Measurements from ENCODE around the gene TAF12. TPM values are rescaled to one million over a fixed set of nuclear protein-coding genes. Genes with fewer than 3 reads are reported as not detected.

TAF12 gene
- polyA plus RNA-seq, 1 of the 3 experiments (the other 2 are of a cell fraction) = 34.9 TPM

DNA sequence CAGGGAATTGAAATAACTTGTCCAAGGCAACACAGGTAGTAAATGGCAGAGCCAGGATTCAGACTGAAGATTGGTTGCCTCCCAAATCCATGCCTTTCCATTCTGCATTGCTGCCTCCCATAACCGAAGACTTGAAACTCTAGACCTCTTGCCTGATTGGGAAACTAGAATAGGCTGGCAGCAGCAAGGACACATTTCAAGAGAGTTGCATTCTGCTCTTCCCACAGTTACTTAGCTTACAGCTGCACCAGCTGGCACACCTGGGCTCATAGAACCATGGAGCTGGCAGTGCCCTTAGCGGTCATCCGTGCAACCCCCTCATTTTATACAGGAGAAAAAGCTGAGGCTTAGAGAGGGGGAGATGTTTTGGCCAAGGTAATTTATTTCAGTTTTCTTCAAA is 82.0 kb downstream of the TAF12 start:
- DNase-seq = no peak
- TF ChIP-seq ELF1 (IDR thresholded peaks at IDR 0.05) (no peak), RFX5 (IDR thresholded peaks at IDR 0.05; ENCODE audit: low read length) (no peak), NFIC (IDR thresholded peaks at IDR 0.05; ENCODE audit: borderline replicate concordance) (no peak), TEAD4 (IDR thresholded peaks at IDR 0.05; ENCODE audit: borderline replicate concordance, insufficient read depth) (no peak)
- H3K9me3 ChIP-seq = no peaks in the 10 kb centered on the region
- H3K4me2 ChIP-seq = no peak overlapping the region
- no peak overlapping the region for H3K27ac ChIP-seq (ENCODE audit: low read depth in 2 of 2, low read length in 1 of 2)
- WGBS (ENCODE audit: low lambda C conversion rate) = 100% methylated on average over 3 of the region's 3 CpGs
- H2AFZ ChIP-seq (ENCODE audit: low read depth) = no peak overlapping the region
- H3K4me3 ChIP-seq (ENCODE audit: low read depth in 2 of 2, low read length in 1 of 2) = no peak overlapping the region
- peaks cover 9% of the 10 kb centered on the region for H3F3A ChIP-seq (replicated peaks; ENCODE audit: insufficient read depth)
- POLR2A ChIA-PET = interaction anchor here (0.9 kb wide), 1 partner anchor 21 kb away, joined by 3 read pairs; no protein-coding TSS in a partner anchor
- peaks cover 29 to 66% of the 10 kb centered on the region in 2 experiments for H3K36me3 ChIP-seq (replicated peaks in 1 of 2; ENCODE audit: control insufficient read depth in 1 of 2, insufficient read depth in 2 of 2, low read length in 1 of 2)
- H3K4me1 ChIP-seq (ENCODE audit: control insufficient read depth in 1 of 2, insufficient read depth in 2 of 2, low read depth in 1 of 2, low read length in 1 of 2) = no peaks in the 10 kb centered on the region
- no peaks in the 10 kb centered on the region for H3K79me2 ChIP-seq (ENCODE audit: insufficient read depth)
- H3K9ac ChIP-seq = no peak overlapping the region
- H4K20me1 ChIP-seq (ENCODE audit: insufficient read depth) = no peaks in the 10 kb centered on the region
- CTCF ChIA-PET = interaction anchor here (1.2 kb wide), 1 partner anchor 43 kb away, joined by 4 read pairs; no protein-coding TSS in a partner anchor
- H3K9me2 ChIP-seq = no peaks in the 10 kb centered on the region
- no peaks in the 10 kb centered on the region for H3K27me3 ChIP-seq (ENCODE audit: insufficient read depth)

Small RNAs within 50 kb of the gene (small RNA-seq; reads per million reads assigned to genes)
- gene RF00422 = 0 reads per million in 7 experiments
- 0 reads per million in 7 experiments for gene RNU11
- 0 reads per million in 7 experiments for gene SNORA16A
- 0 reads per million in 7 experiments for gene SNORA44
- gene SNORA61 = 0 reads per million in 7 experiments
- 17.0 to 1,446 (median 194) reads per million in 7 experiments for gene SNORD99

Other genes starting within 250 kb of the TAF12 start
- gene RCC1, start 137.0 kb downstream of the TAF12 start, polyA plus RNA-seq (2012; rRNA removed) = 56.2 and 61.0 TPM in 2 replicates
- 25.8 and 31.2 TPM in 2 replicates for gene TRNAU1AP, start 90.0 kb downstream of the TAF12 start, polyA plus RNA-seq (2012; rRNA removed)
- 4.6 and 5.5 TPM in 2 replicates for gene RAB42, start 50.8 kb downstream of the TAF12 start, polyA plus RNA-seq (2012; rRNA removed)
- not detected in 2 replicates for gene RNU11, start 5.5 kb upstream of the TAF12 start, polyA plus RNA-seq (2012; rRNA removed)
- gene GMEB1, start 25.7 kb upstream of the TAF12 start, polyA plus RNA-seq (2012; rRNA removed) = 3.6 TPM in 2 replicates
- gene YTHDF2, start 93.9 kb upstream of the TAF12 start, polyA plus RNA-seq (2012; rRNA removed) = 45.2 and 54.8 TPM in 2 replicates
- 0.07 and 0.24 TPM in 2 replicates for gene OPRD1, start 169.1 kb upstream of the TAF12 start, polyA plus RNA-seq (2012; rRNA removed)

Measured in SK-N-SH (cell line).